ENCODE data around the gene FAM83D. TPM values are rescaled to one million over a fixed set of nuclear protein-coding genes. Genes with fewer than 3 reads are reported as not detected.

FAM83D gene
- polyA plus RNA-seq, 1 donor from 2014 or later: 0.48 TPM

DNA sequence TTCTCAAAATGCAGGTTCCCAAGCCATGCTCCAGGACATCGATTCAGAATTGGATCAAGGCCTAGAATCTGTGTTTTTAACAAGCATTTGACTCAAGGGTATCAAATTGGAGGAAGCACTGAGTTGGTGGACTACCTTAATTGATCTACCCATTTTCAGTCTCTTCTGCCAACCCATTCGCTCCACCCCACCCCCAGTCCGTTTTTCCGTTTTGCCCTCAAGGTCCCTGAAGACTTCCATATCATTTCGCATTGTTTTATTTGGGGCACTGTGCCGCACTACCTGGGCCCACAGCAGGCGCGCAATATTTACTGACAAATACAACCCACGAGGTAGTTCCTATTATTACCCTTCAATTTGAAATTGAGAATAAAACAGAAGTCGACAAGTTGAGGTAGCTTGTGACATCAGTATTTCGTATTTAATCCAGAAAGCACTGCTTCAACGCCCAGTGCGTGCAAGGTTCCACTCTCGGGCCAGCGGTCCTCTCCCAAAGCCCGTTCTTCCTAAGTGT, 35.4 kb downstream of the FAM83D start:
- Histone ChIP-seq H3K79me2 (replicated peaks; ENCODE audit: insufficient read depth, low read length) (peaks cover 19% of the 10 kb centered on the region), H4K20me1 (ENCODE audit: insufficient read depth) (no peaks in the 10 kb centered on the region), H3K27me3 (ENCODE audit: insufficient read depth, low read depth, low read length) (no peaks in the 10 kb centered on the region), H3K4me3 (ENCODE audit: low read length) (peak overlapping the region; percentile 95), H3K27ac (ENCODE audit: low read length) (peak overlapping the region; percentile 79), H3K9me3 (ENCODE audit: low read length) (no peaks in the 10 kb centered on the region), H3K36me3 (ENCODE audit: insufficient read depth, low read length) (no peaks in the 10 kb centered on the region), H3K9ac (ENCODE audit: low read length) (peak overlapping the region; percentile 70), H3K4me2 (ENCODE audit: low read length) (peak overlapping the region; percentile 60), H3F3A (ENCODE audit: insufficient read depth, low read length, poor library complexity, severe bottlenecking) (no peaks in the 10 kb centered on the region), H2AFZ (ENCODE audit: low read depth, low read length) (peak overlapping the region; percentile 81), H3K9me2 (ENCODE audit: insufficient read depth, low read length) (no peaks in the 10 kb centered on the region)
- TF ChIP-seq POLR2AphosphoS5 (IDR thresholded peaks at IDR 0.05) (no peak), RAD21 (conservative IDR thresholded peaks at IDR 0.05) (no peak), CTCF (IDR thresholded peaks at IDR 0.05; ENCODE audit: poor library complexity, severe bottlenecking) (no peak), EP300 (conservative IDR thresholded peaks at IDR 0.05; ENCODE audit: poor library complexity, severe bottlenecking) (no peak), TAF1 (IDR thresholded peaks at IDR 0.05; ENCODE audit: low read depth) (no peak), SMC3 (conservative IDR thresholded peaks at IDR 0.05; ENCODE audit: poor library complexity) (no peak), EZH2 (IDR thresholded peaks at IDR 0.05; ENCODE audit: borderline replicate concordance, insufficient read depth, low read length, poor library complexity, severe bottlenecking) (no peak), MXI1 (conservative IDR thresholded peaks at IDR 0.05; ENCODE audit: poor library complexity, severe bottlenecking) (no peak)
- TF ChIP-seq, protein P1, sequence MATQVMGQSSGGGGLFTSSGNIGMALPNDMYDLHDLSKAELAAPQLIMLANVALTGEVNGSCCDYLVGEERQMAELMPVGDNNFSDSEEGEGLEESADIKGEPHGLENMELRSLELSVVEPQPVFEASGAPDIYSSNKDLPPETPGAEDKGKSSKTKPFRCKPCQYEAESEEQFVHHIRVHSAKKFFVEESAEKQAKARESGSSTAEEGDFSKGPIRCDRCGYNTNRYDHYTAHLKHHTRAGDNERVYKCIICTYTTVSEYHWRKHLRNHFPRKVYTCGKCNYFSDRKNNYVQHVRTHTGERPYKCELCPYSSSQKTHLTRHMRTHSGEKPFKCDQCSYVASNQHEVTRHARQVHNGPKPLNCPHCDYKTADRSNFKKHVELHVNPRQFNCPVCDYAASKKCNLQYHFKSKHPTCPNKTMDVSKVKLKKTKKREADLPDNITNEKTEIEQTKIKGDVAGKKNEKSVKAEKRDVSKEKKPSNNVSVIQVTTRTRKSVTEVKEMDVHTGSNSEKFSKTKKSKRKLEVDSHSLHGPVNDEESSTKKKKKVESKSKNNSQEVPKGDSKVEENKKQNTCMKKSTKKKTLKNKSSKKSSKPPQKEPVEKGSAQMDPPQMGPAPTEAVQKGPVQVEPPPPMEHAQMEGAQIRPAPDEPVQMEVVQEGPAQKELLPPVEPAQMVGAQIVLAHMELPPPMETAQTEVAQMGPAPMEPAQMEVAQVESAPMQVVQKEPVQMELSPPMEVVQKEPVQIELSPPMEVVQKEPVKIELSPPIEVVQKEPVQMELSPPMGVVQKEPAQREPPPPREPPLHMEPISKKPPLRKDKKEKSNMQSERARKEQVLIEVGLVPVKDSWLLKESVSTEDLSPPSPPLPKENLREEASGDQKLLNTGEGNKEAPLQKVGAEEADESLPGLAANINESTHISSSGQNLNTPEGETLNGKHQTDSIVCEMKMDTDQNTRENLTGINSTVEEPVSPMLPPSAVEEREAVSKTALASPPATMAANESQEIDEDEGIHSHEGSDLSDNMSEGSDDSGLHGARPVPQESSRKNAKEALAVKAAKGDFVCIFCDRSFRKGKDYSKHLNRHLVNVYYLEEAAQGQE (IDR thresholded peaks at IDR 0.05; ENCODE audit: borderline replicate concordance): no peak

- peak within 1 kb of the TSS; percentile 84 for H3K4me2 ChIP-seq (ENCODE audit: low read length)
- H3K36me3 ChIP-seq (ENCODE audit: insufficient read depth, low read length): no peaks in the 10 kb centered on the region
- H3K9me2 ChIP-seq (ENCODE audit: insufficient read depth, low read length): no peaks in the 10 kb centered on the region
- no peaks in the 10 kb centered on the region for H3K27me3 ChIP-seq (ENCODE audit: insufficient read depth, low read depth, low read length)
- no peaks in the 10 kb centered on the region for H3K9me3 ChIP-seq (ENCODE audit: low read length)
- H4K20me1 ChIP-seq (ENCODE audit: insufficient read depth): no peaks in the 10 kb centered on the region
- no peaks in the 10 kb centered on the region for H3F3A ChIP-seq (ENCODE audit: insufficient read depth, low read length, poor library complexity, severe bottlenecking)
- peak within 1 kb of the TSS; percentile 79 for H3K9ac ChIP-seq (ENCODE audit: low read length)
- peak within 1 kb of the TSS; percentile 79 for H3K27ac ChIP-seq (ENCODE audit: low read length)
- TF ChIP-seq EP300 (conservative IDR thresholded peaks at IDR 0.05; ENCODE audit: poor library complexity, severe bottlenecking) (peak; percentile 32), TAF1 (IDR thresholded peaks at IDR 0.05; ENCODE audit: low read depth) (peak; percentile 89), MXI1 (conservative IDR thresholded peaks at IDR 0.05; ENCODE audit: poor library complexity, severe bottlenecking) (peak; percentile 89), CTCF (IDR thresholded peaks at IDR 0.05; ENCODE audit: poor library complexity, severe bottlenecking) (peak; percentile 56), POLR2AphosphoS5 (IDR thresholded peaks at IDR 0.05) (peak; percentile 92), SMC3 (conservative IDR thresholded peaks at IDR 0.05; ENCODE audit: poor library complexity) (peak; percentile 62), RAD21 (conservative IDR thresholded peaks at IDR 0.05) (peak; percentile 50), EZH2 (IDR thresholded peaks at IDR 0.05; ENCODE audit: borderline replicate concordance, insufficient read depth, low read length, poor library complexity, severe bottlenecking) (no peak)
- TF ChIP-seq, protein P1 (IDR thresholded peaks at IDR 0.05; ENCODE audit: borderline replicate concordance): peak; percentile 75
- peak within 1 kb of the TSS; percentile 95 for H3K4me3 ChIP-seq (ENCODE audit: low read length)
- peak within 1 kb of the TSS; percentile 92 for H2AFZ ChIP-seq (ENCODE audit: low read depth, low read length)
- H3K79me2 ChIP-seq (replicated peaks; ENCODE audit: insufficient read depth, low read length): peaks cover 19% of the 10 kb centered on the region
These were observed 36.1 kb downstream of the FAM83D start, which contains the start of gene DHX35 for GRCh38 chr20:38962044-38962927. Gene DHX35 (plus strand): TSS chr20:38962344. CDS start chr20:38962368, 24 bp downstream.
